Upper lobe of left lung (tissue), 6 donors: ENCODE results near the gene USP17L28. TPM values are rescaled to one million over a fixed set of nuclear protein-coding genes. Genes with fewer than 3 reads are reported as not detected.
"Not testable (repeated sequence)": the region's sequence is repeated elsewhere in the genome, so short reads cannot be mapped to it uniquely, and the experiment has no call there.

Experiments
- ATAC-seq, 2 donors: fragments of 200-7000 bp; cut with Tn5 transposase; one replicate each; pipeline ENCODE4 v1.9.1; 2022; ENCODE audit warnings: mild to moderate bottlenecking in 2 of 2, moderate library complexity in 2 of 2; ENCODE audit not compliant: low FRiP score in 2 of 2
- DNase-seq, 2 donors: peaks; one replicate each; pipeline ENCODE4 v3.0.0-alpha.2; 2019 to 2020
- H3K27ac ChIP-seq, 4 donors: fragments of 200-600 bp; sonication (generic); one replicate each; pipeline ENCODE4 v1.5.1; 2016 to 2019
- H3K27me3 ChIP-seq, 4 donors: fragments of 200-600 bp; sonication (generic); one replicate each; pipeline ENCODE4 v1.5.1; 2017 to 2019
- H3K36me3 ChIP-seq, 4 donors: fragments of 200-600 bp; sonication (generic); one replicate each; pipeline ENCODE4 v1.5.1; 2016 to 2019
- H3K4me1 ChIP-seq, 4 donors: fragments of 200-600 bp; sonication (generic); one replicate each; pipeline ENCODE4 v1.5.1; 2018 to 2019
- H3K4me3 ChIP-seq, 4 donors: fragments of 200-600 bp; sonication (generic); one replicate each; pipeline ENCODE4 v1.5.1; 2017 to 2019; ENCODE audit warnings: mild to moderate bottlenecking in 2 of 4, moderate library complexity in 1 of 4
- H3K9me3 ChIP-seq, 4 donors: fragments of 200-600 bp; sonication (generic); one replicate each; pipeline ENCODE4 v1.5.1; 2018 to 2019
- WGBS, 2 donors: methylation state at CpG; one replicate each; pipeline ENCODE4 v1.1.5; 2017 to 2018; 5-methylcytosine and 5-hydroxymethylcytosine counted together
- total RNA-seq, 6 donors: library from RNA; depleted of rRNA in 4 of 6; stranded (reverse); fragments of >200 nt in 4 of 6; gene quantifications; one replicate each; pipeline versions ENCODE4 v1.1.0 to v1.2.1, GENCODE V29; 2016 to 2021
- donor health status: DM: no; HTN: no; CAD: no; lungs with moderate emphysema.
- donor health status: DM: no; HTN: yes; CAD: no; lungs with severe emphysema.

Gene USP17L28
- not detected for total RNA-seq

- not testable (repeated sequence) for H3K27ac ChIP-seq, ATAC-seq, DNase-seq, H3K4me3 ChIP-seq, H3K27me3 ChIP-seq, H3K36me3 ChIP-seq, H3K9me3 ChIP-seq, H3K4me1 ChIP-seq
- no CpG with 5 or more reads among the region's 15 CpGs for WGBS, 2 donors
Observed at GRCh38 chr4:9348593-9348992, at the start of gene USP17L28. Gene USP17L28 (plus strand): TSS chr4:9348893. CDS start chr4:9348893, 0 bp downstream.

GRCh38 chr4:9324191-9324590, 24.5 kb upstream of the USP17L28 start:
- H3K27me3 ChIP-seq, H3K36me3 ChIP-seq, H3K4me3 ChIP-seq, H3K9me3 ChIP-seq, H3K4me1 ChIP-seq, H3K27ac ChIP-seq, DNase-seq, ATAC-seq: not testable (repeated sequence)
- WGBS, 2 donors: 88 to 89% methylated on average over 4 to 5 of the region's 13 CpGs

GRCh38 chr4:9324865-9325264, 23.8 kb upstream of the USP17L28 start, which contains the start of gene USP17L24:
Gene USP17L24 (plus strand): TSS chr4:9325165. CDS start chr4:9325165, 0 bp downstream.
- not testable (repeated sequence) for H3K27ac ChIP-seq, H3K9me3 ChIP-seq, H3K4me1 ChIP-seq, H3K36me3 ChIP-seq, H3K27me3 ChIP-seq, ATAC-seq, DNase-seq, H3K4me3 ChIP-seq
- WGBS, 2 donors: no CpG with 5 or more reads among the region's 15 CpGs

GRCh38 chr4:9329611-9330010, 19.1 kb upstream of the USP17L28 start, which contains the start of gene USP17L25:
Gene USP17L25 (plus strand): TSS chr4:9329911. CDS start chr4:9329911, 0 bp downstream.
- not testable (repeated sequence) for H3K4me1 ChIP-seq

GRCh38 chr4:9334358-9334757, 14.3 kb upstream of the USP17L28 start, which contains the start of gene USP17L26:
Gene USP17L26 (plus strand): TSS chr4:9334658. CDS start chr4:9334658, 0 bp downstream.
- not testable (repeated sequence) for H3K36me3 ChIP-seq

More at GRCh38 chr4:9329611-9330010, 19.1 kb upstream of the USP17L28 start, which contains the start of gene USP17L25:
- not testable (repeated sequence) for ATAC-seq, H3K36me3 ChIP-seq, H3K27ac ChIP-seq, H3K9me3 ChIP-seq, H3K27me3 ChIP-seq, H3K4me3 ChIP-seq, DNase-seq
- WGBS, 2 donors: no CpG with 5 or more reads among the region's 15 CpGs

GRCh38 chr4:9339103-9339502, 9.6 kb upstream of the USP17L28 start, which contains the start of gene USP17L5:
Gene USP17L5 (plus strand): TSS chr4:9339403. CDS start chr4:9339403, 0 bp downstream.
- not testable (repeated sequence) for DNase-seq, H3K36me3 ChIP-seq, H3K4me3 ChIP-seq, H3K27ac ChIP-seq, H3K4me1 ChIP-seq, H3K9me3 ChIP-seq, H3K27me3 ChIP-seq, ATAC-seq
- WGBS, 2 donors: no CpG with 5 or more reads among the region's 15 CpGs

More at GRCh38 chr4:9334358-9334757, 14.3 kb upstream of the USP17L28 start, which contains the start of gene USP17L26:
- H3K27ac ChIP-seq, H3K4me1 ChIP-seq, H3K9me3 ChIP-seq, H3K27me3 ChIP-seq, H3K4me3 ChIP-seq, ATAC-seq, DNase-seq: not testable (repeated sequence)
- no CpG with 5 or more reads among the region's 15 CpGs for WGBS, 2 donors

- ATAC-seq, H3K4me1 ChIP-seq, H3K27me3 ChIP-seq, DNase-seq, H3K9me3 ChIP-seq, H3K36me3 ChIP-seq, H3K4me3 ChIP-seq, H3K27ac ChIP-seq: not testable (repeated sequence)
- no CpG with 5 or more reads among the region's 15 CpGs for WGBS, 2 donors
Observed at GRCh38 chr4:9343848-9344247, 4.8 kb upstream of the USP17L28 start, which contains the start of gene USP17L27. Gene USP17L27 (plus strand): TSS chr4:9344148. CDS start chr4:9344148, 0 bp downstream.

GRCh38 chr4:9350866-9351265, 2.2 kb downstream of the USP17L28 start:
- WGBS, 2 donors: no CpG with 5 or more reads among the region's 18 CpGs
- not testable (repeated sequence) for H3K27me3 ChIP-seq, H3K36me3 ChIP-seq, H3K27ac ChIP-seq, ATAC-seq, DNase-seq, H3K4me1 ChIP-seq, H3K9me3 ChIP-seq, H3K4me3 ChIP-seq

- not testable (repeated sequence) for H3K36me3 ChIP-seq, ATAC-seq, H3K27me3 ChIP-seq, H3K9me3 ChIP-seq, H3K4me1 ChIP-seq, H3K4me3 ChIP-seq, H3K27ac ChIP-seq, DNase-seq
- no CpG with 5 or more reads among the region's 15 CpGs for WGBS, 2 donors
Observed at GRCh38 chr4:9353338-9353737, 4.6 kb downstream of the USP17L28 start, which contains the start of gene USP17L29. Gene USP17L29 (plus strand): TSS chr4:9353638. CDS start chr4:9353638, 0 bp downstream.

GRCh38 chr4:9362829-9363228, 14.1 kb downstream of the USP17L28 start, which contains the start of gene USP17L30:
Gene USP17L30 (plus strand): TSS chr4:9363129. CDS start chr4:9363129, 0 bp downstream.
- not testable (repeated sequence) for H3K4me3 ChIP-seq, H3K9me3 ChIP-seq, H3K27ac ChIP-seq, H3K4me1 ChIP-seq, ATAC-seq, H3K27me3 ChIP-seq, DNase-seq, H3K36me3 ChIP-seq
- WGBS, 2 donors: no CpG with 5 or more reads among the region's 15 CpGs

- H3K4me3 ChIP-seq: not testable (repeated sequence)
Observed at GRCh38 chr4:9379881-9380280, 31.2 kb downstream of the USP17L28 start.

More at GRCh38 chr4:9379881-9380280, 31.2 kb downstream of the USP17L28 start:
- 36 to 38% methylated on average over 1 of the region's 1 CpG for WGBS, 2 donors
- H3K27ac ChIP-seq, H3K36me3 ChIP-seq, H3K9me3 ChIP-seq, ATAC-seq, H3K4me1 ChIP-seq, DNase-seq, H3K27me3 ChIP-seq: not testable (repeated sequence)
